Measurements from ENCODE around the gene KIRREL3. TPM values are rescaled to one million over a fixed set of nuclear protein-coding genes. Genes with fewer than 3 reads are reported as not detected.

Gene KIRREL3
- polyA plus RNA-seq, 1 of the 3 experiments (the other 2 are of a cell fraction), result 3.7 TPM

GRCh38 chr11:126599217-126599897 lies 401.2 kb downstream of the KIRREL3 start (continued):
- TF ChIP-seq RXRA (IDR thresholded peaks at IDR 0.05; ENCODE audit: borderline replicate concordance, low read depth), result no peak

DNA sequence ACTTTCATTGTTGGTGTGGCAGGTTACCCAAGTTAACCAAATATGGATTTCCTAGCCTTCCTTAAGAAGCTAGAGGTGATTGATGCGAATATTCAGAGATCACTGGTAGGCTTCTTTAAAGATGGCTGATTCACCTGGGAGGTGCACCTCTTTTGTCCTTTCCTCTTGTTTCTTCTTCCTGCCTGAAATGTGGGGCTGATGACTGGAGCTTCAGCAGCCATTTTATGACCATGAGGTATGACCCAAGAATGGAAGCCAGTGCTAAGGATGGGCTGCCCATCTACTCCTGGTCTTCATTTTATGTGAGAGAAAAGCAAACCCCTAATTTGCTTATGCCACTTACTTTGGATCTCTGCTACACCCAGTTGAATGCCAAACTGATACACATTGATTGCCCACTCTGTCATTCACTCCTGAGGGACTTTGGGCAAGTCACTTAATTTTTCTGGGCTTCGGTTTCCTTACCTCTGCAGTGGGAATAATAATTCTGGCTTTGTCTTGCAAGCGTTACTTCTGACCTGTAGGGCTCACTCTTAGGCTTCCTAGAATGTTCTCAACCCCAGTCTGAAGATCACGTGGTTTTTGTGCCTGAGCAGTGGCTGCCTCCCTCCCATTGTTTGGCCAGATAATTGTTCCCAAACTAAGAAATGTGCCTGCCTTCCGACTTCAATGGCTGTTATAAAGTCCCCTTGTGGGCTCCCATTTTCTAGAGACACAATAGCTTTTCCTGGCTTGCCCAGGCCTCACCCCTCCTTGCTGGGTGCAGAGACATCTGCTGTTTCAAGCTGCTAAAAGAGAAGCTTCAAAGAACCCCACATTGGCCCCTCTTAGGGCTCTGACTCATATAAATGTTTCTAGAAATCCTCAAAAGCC lies 402.0 kb downstream of the KIRREL3 start:
- WGBS (ENCODE audit: low lambda C conversion rate), result 83% methylated on average over 4 of the region's 5 CpGs
- POLR2A ChIA-PET, result no interaction called here
- no peak for TF ChIP-seq CHD2 (IDR thresholded peaks at IDR 0.05; ENCODE audit: low read length, partially characterized antibody)
- no peak for TF ChIP-seq SMC3 (IDR thresholded peaks at IDR 0.05; ENCODE audit: low read depth, low read length)
- no peak for TF ChIP-seq RCOR1 (IDR thresholded peaks at IDR 0.05; ENCODE audit: low read length)
- TF ChIP-seq SIN3A (IDR thresholded peaks at IDR 0.05; ENCODE audit: borderline replicate concordance, low read depth, low read length), result no peak
- no peak for TF ChIP-seq GATA2 (CRISPR knock-in tag; IDR thresholded peaks at IDR 0.05)
- TF ChIP-seq NFIC (IDR thresholded peaks at IDR 0.05; ENCODE audit: borderline replicate concordance), result no peak
- TF ChIP-seq TCF12 (IDR thresholded peaks at IDR 0.05), result no peak
- no peak for TF ChIP-seq FOXJ3 (CRISPR knock-in tag; IDR thresholded peaks at IDR 0.05)
- no peak for TF ChIP-seq JUND (IDR thresholded peaks at IDR 0.05)
- TF ChIP-seq MAX (IDR thresholded peaks at IDR 0.05; ENCODE audit: low read depth), result no peak
- TF ChIP-seq, protein P1, sequence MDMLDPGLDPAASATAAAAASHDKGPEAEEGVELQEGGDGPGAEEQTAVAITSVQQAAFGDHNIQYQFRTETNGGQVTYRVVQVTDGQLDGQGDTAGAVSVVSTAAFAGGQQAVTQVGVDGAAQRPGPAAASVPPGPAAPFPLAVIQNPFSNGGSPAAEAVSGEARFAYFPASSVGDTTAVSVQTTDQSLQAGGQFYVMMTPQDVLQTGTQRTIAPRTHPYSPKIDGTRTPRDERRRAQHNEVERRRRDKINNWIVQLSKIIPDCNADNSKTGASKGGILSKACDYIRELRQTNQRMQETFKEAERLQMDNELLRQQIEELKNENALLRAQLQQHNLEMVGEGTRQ (IDR thresholded peaks at IDR 0.05; ENCODE audit: borderline replicate concordance, low read depth, low read length), result no peak
- no peak for TF ChIP-seq POLR2AphosphoS5 (IDR thresholded peaks at IDR 0.05; ENCODE audit: low read depth, low read length)
- TF ChIP-seq, protein P2, sequence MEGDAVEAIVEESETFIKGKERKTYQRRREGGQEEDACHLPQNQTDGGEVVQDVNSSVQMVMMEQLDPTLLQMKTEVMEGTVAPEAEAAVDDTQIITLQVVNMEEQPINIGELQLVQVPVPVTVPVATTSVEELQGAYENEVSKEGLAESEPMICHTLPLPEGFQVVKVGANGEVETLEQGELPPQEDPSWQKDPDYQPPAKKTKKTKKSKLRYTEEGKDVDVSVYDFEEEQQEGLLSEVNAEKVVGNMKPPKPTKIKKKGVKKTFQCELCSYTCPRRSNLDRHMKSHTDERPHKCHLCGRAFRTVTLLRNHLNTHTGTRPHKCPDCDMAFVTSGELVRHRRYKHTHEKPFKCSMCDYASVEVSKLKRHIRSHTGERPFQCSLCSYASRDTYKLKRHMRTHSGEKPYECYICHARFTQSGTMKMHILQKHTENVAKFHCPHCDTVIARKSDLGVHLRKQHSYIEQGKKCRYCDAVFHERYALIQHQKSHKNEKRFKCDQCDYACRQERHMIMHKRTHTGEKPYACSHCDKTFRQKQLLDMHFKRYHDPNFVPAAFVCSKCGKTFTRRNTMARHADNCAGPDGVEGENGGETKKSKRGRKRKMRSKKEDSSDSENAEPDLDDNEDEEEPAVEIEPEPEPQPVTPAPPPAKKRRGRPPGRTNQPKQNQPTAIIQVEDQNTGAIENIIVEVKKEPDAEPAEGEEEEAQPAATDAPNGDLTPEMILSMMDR (IDR thresholded peaks at IDR 0.05), result no peak
- TF ChIP-seq MXI1 (IDR thresholded peaks at IDR 0.05; ENCODE audit: low read depth, low read length), result no peak
- TF ChIP-seq, protein P3, sequence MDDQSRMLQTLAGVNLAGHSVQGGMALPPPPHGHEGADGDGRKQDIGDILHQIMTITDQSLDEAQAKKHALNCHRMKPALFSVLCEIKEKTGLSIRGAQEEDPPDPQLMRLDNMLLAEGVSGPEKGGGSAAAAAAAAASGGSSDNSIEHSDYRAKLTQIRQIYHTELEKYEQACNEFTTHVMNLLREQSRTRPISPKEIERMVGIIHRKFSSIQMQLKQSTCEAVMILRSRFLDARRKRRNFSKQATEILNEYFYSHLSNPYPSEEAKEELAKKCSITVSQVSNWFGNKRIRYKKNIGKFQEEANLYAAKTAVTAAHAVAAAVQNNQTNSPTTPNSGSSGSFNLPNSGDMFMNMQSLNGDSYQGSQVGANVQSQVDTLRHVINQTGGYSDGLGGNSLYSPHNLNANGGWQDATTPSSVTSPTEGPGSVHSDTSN (IDR thresholded peaks at IDR 0.05), result no peak
- TF ChIP-seq REST (IDR thresholded peaks at IDR 0.05; ENCODE audit: low read depth, low read length), result no peak
- TF ChIP-seq, protein P4, sequence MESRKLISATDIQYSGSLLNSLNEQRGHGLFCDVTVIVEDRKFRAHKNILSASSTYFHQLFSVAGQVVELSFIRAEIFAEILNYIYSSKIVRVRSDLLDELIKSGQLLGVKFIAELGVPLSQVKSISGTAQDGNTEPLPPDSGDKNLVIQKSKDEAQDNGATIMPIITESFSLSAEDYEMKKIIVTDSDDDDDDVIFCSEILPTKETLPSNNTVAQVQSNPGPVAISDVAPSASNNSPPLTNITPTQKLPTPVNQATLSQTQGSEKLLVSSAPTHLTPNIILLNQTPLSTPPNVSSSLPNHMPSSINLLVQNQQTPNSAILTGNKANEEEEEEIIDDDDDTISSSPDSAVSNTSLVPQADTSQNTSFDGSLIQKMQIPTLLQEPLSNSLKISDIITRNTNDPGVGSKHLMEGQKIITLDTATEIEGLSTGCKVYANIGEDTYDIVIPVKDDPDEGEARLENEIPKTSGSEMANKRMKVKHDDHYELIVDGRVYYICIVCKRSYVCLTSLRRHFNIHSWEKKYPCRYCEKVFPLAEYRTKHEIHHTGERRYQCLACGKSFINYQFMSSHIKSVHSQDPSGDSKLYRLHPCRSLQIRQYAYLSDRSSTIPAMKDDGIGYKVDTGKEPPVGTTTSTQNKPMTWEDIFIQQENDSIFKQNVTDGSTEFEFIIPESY (IDR thresholded peaks at IDR 0.05; ENCODE audit: borderline replicate concordance, low read depth), result no peak
- no peak for TF ChIP-seq GABPA (IDR thresholded peaks at IDR 0.05; ENCODE audit: low read depth)

More for the DNA sequence above, 402.0 kb downstream of the KIRREL3 start:
- Histone ChIP-seq H3F3A (replicated peaks; ENCODE audit: insufficient read depth) (no peaks in the 10 kb centered on the region), H3K9me2 (no peaks in the 10 kb centered on the region), H3K9me3 (no peaks in the 10 kb centered on the region), H3K4me3 (ENCODE audit: low read depth in 2 of 2, low read length in 1 of 2) (no peak overlapping the region), H2AFZ (ENCODE audit: low read depth) (no peak overlapping the region), H3K36me3 (replicated peaks in 1 of 2; ENCODE audit: control insufficient read depth in 1 of 2, insufficient read depth in 2 of 2, low read length in 1 of 2) (no peaks in the 10 kb centered on the region), H3K79me2 (ENCODE audit: insufficient read depth) (no peaks in the 10 kb centered on the region), H3K9ac (no peak overlapping the region), H3K4me1 (ENCODE audit: control insufficient read depth in 1 of 2, insufficient read depth in 2 of 2, low read depth in 1 of 2, low read length in 1 of 2) (peaks cover 7% of the 10 kb centered on the region in 2 experiments; a peak in 1 of 4 replicates), H3K4me2 (no peak overlapping the region), H4K20me1 (ENCODE audit: insufficient read depth) (no peaks in the 10 kb centered on the region), H3K27me3 (ENCODE audit: insufficient read depth) (no peaks in the 10 kb centered on the region), H3K27ac (ENCODE audit: low read depth in 2 of 2, low read length in 1 of 2) (no peak overlapping the region)
- DNase-seq, result no peak
- CTCF ChIA-PET, result interaction anchor here (1.9 to 2.0 kb wide), 2 partner anchors 9 to 391 kb away, joined by 4 to 12 read pairs; no protein-coding TSS in a partner anchor

Measured in SK-N-SH (cell line).